Lower leg skin (tissue), 4 donors: ENCODE data around the gene CES2. TPM values are rescaled to one million over a fixed set of nuclear protein-coding genes. Genes with fewer than 3 reads are reported as not detected.
"Not testable (repeated sequence)": the region's sequence is repeated elsewhere in the genome, so short reads cannot be mapped to it uniquely, and the experiment has no call there.

ENCODE experiments used
- DNase-seq, 2 donors: peaks; one replicate each; pipeline ENCODE4 v3.0.0-alpha.2; 2019; ENCODE audit warnings: low spot score in 2 of 2
- H3K4me3 ChIP-seq: fragments of 200-600 bp; sonication (generic); 2 replicates; pipeline ENCODE4 v1.5.1; 2017; ENCODE audit warnings: mild to moderate bottlenecking, low read depth; ENCODE audit not compliant: poor library complexity, severe bottlenecking
- CTCF ChIP-seq, 3 donors: fragments of 450-650 bp; IDR thresholded peaks; one replicate each; pipeline ENCODE4 v1.5.1; 2016; ENCODE audit warnings: antibody characterized with exemption in 3 of 3, mild to moderate bottlenecking in 3 of 3, moderate library complexity in 2 of 3
- POLR2A ChIP-seq, 2 donors: fragments of 450-650 bp; IDR thresholded peaks; one replicate each; pipeline ENCODE4 v1.6.1; 2016 to 2017; ENCODE audit warnings: antibody characterized with exemption in 2 of 2, mild to moderate bottlenecking in 1 of 2, moderate library complexity in 1 of 2
- WGBS, 2 donors: methylation state at CpG; one replicate each; pipeline ENCODE4 v1.1.5; 2018; 5-methylcytosine and 5-hydroxymethylcytosine counted together
- intact Hi-C: fragments of 100-400 bp; cut with DNase I; formaldehyde crosslinking; loops from one replicate; pipeline ENCODE4 v1.15.0; 2023; ENCODE audit warnings: low total_unique reads
- total RNA-seq, 4 donors: library from RNA; depleted of rRNA; stranded (reverse); fragments of >200 nt; gene quantifications; one replicate each; pipeline ENCODE4 v1.1.0, GENCODE V29; 2016

Gene CES2
- total RNA-seq, 4 donors from 2014 or later: 37.4 to 90.2 (median 50.2) TPM

GRCh38 chr16:66895689-66895979 is 39.7 kb upstream of the CES2 start:
- no peak for DNase-seq
- intact Hi-C loops: loop anchor here (10.0 kb wide), 1 partner anchor 79 kb away; no protein-coding TSS in a partner anchor
- H3K4me3 ChIP-seq: no peak overlapping the region
- 88 to 92% methylated on average over 5 of the region's 5 CpGs for WGBS, 2 donors
- no peak for TF ChIP-seq POLR2A (IDR thresholded peaks at IDR 0.05)
- TF ChIP-seq CTCF (IDR thresholded peaks at IDR 0.05): no peak

- WGBS, 2 donors: 90 to 95% methylated on average over 3 of the region's 3 CpGs
- no peak for DNase-seq
- intact Hi-C loops: loop anchor here (10.0 kb wide), 1 partner anchor 79 kb away; no protein-coding TSS in a partner anchor
Observed at GRCh38 chr16:66895999-66896398, 39.3 kb upstream of the CES2 start.

GRCh38 chr16:66896682-66897081 is 38.6 kb upstream of the CES2 start:
- WGBS, 2 donors: 63 to 73% methylated on average over 5 of the region's 5 CpGs
- not testable (repeated sequence) for H3K4me3 ChIP-seq, DNase-seq
- intact Hi-C loops: loop anchor here (10.0 kb wide), 1 partner anchor 78 kb away; no protein-coding TSS in a partner anchor

More at GRCh38 chr16:66895999-66896398, 39.3 kb upstream of the CES2 start:
- no peak for TF ChIP-seq POLR2A (IDR thresholded peaks at IDR 0.05)
- TF ChIP-seq CTCF (IDR thresholded peaks at IDR 0.05): no peak
- no peak overlapping the region for H3K4me3 ChIP-seq

- intact Hi-C loops: loop anchor here (10.0 kb wide), 1 partner anchor 77 kb away; no protein-coding TSS in a partner anchor
- TF ChIP-seq POLR2A (IDR thresholded peaks at IDR 0.05) (no peak), CTCF (IDR thresholded peaks at IDR 0.05) (no peak)
- DNase-seq: no peak
- no peak overlapping the region for H3K4me3 ChIP-seq
- 54 to 80% methylated on average over 3 of the region's 3 CpGs for WGBS, 2 donors
Observed at GRCh38 chr16:66898207-66898606, 37.1 kb upstream of the CES2 start.

GRCh38 chr16:66898933-66899309 is 36.4 kb upstream of the CES2 start:
- TF ChIP-seq POLR2A (IDR thresholded peaks at IDR 0.05) (no peak), CTCF (IDR thresholded peaks at IDR 0.05) (no peak)
- WGBS, 2 donors: 85 to 87% methylated on average over 2 of the region's 2 CpGs
- H3K4me3 ChIP-seq: no peak overlapping the region
- no peak for DNase-seq
- intact Hi-C loops: loop anchor here (10.0 kb wide), 1 partner anchor 76 kb away; no protein-coding TSS in a partner anchor

GRCh38 chr16:66899310-66899944 is 35.9 kb upstream of the CES2 start:
- intact Hi-C loops: loop anchor here (10.0 kb wide), 1 partner anchor 75 kb away; no protein-coding TSS in a partner anchor
- TF ChIP-seq CTCF (IDR thresholded peaks at IDR 0.05) (no peak), POLR2A (IDR thresholded peaks at IDR 0.05) (no peak)
- no peak for DNase-seq
- 85 to 90% methylated on average over 6 of the region's 6 CpGs for WGBS, 2 donors
- no peak overlapping the region for H3K4me3 ChIP-seq
